HG03097 (cell line): ENCODE data around the gene DEPP1.
A peak's percentile ranks its signal among the peaks of the same experiment; 100 is the strongest.

Experiments
- ATAC-seq: cut with Tn5 transposase; IDR thresholded peaks from one replicate; pipeline ENCODE4 v1.9.1; 2021; ENCODE audit not compliant: unreplicated experiment, low FRiP score

The DEPP1 gene

GRCh38 chr10:44980309-44981171, 1.9 kb upstream of the DEPP1 start:
- no peak for ATAC-seq

GRCh38 chr10:44979281-44980191, 927 bp upstream of the DEPP1 start:
- no peak for ATAC-seq

GRCh38 chr10:44978213-44978569, 418 bp downstream of the DEPP1 start:
- ATAC-seq: no peak

- ATAC-seq: no peak
These were observed 1.1 kb downstream of the DEPP1 start for GRCh38 chr10:44977287-44978212.

GRCh38 chr10:44976352-44977198, 2.0 kb downstream of the DEPP1 start:
- no peak for ATAC-seq

GRCh38 chr10:44975431-44976331, 2.9 kb downstream of the DEPP1 start:
- no peak for ATAC-seq

- ATAC-seq: peak; percentile 65
These were observed 3.8 kb downstream of the DEPP1 start for GRCh38 chr10:44974628-44975430.

- no peak for ATAC-seq
These were observed 4.5 kb downstream of the DEPP1 start for GRCh38 chr10:44974082-44974627.

GRCh38 chr10:44973323-44974081, 5.1 kb downstream of the DEPP1 start:
- ATAC-seq: no peak

- no peak for ATAC-seq
These were observed 5.7 kb downstream of the DEPP1 start for GRCh38 chr10:44972874-44973306.

GRCh38 chr10:44971935-44972757, 6.5 kb downstream of the DEPP1 start:
- ATAC-seq: no peak

- ATAC-seq: no peak
These were observed 7.2 kb downstream of the DEPP1 start for GRCh38 chr10:44971434-44971833.

GRCh38 chr10:44970812-44971395, 7.7 kb downstream of the DEPP1 start:
- ATAC-seq: no peak

GRCh38 chr10:44969854-44970253, 8.8 kb downstream of the DEPP1 start:
- no peak for ATAC-seq
